ENCODE data around the gene KCNAB3. TPM values are rescaled to one million over a fixed set of nuclear protein-coding genes. Genes with fewer than 3 reads are reported as not detected.

KCNAB3 gene
- total RNA-seq, 1 donor from 2014 or later: 1.6 TPM

DNA sequence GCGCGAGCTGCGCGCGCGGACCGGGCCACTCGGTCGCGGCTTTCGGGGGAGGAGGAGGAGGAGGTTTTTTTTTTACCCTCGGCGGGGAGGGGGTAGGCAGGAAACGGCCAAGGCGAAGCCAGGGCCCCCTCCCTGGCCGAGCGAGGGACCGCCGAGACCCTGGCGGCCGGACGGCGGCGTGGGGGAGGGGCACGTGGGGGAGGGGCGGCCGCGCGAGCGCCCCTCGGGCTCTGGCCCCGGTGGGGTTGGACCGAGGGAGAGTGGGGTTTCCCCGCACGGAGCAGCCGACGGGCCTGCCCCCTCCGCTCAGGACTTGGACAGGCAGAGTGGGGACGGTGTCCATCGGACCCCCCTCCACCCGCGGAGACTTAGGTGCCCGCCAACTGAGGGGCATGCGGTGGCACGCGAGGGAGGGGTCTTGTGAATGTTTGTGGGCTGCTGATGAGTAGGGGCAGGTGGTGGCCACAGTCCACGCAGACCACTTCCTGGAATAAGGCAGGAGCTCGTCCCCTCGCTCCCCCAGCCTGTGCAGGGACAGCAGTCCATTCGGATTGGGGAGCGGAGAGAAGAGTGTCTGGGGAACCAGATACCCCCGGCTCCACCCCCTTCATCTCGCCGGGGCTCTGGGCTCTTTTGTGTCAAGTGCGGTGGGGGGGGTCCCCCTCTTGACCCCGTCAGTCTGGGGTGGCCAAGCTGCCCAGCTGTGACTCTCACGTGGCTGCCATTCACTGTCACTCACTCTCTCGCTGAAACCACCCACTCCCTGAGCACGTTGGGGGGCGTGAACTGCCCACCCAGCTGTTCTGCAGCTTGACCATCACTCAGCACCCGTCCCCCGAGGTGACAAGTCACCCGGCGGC, 44.1 kb downstream of the KCNAB3 start:
- no peak overlapping the region for H3K27ac Mint-ChIP-seq (ENCODE audit: unreplicated experiment)

GRCh38 chr17:7884581-7885366, 44.9 kb downstream of the KCNAB3 start:
- Mint-ChIP-seq H3K4me1 (ENCODE audit: unreplicated experiment) (peaks cover 9% of the 10 kb centered on the region), H3K9me3 (ENCODE audit: unreplicated experiment) (no peaks in the 10 kb centered on the region), H3K36me3 (ENCODE audit: low read depth, unreplicated experiment) (peaks cover under 1% of the 10 kb centered on the region), H3K4me3 (ENCODE audit: unreplicated experiment) (peak overlapping the region; percentile 87), H3K27ac (ENCODE audit: unreplicated experiment) (no peak overlapping the region), H3K27me3 (ENCODE audit: unreplicated experiment) (peaks cover 6% of the 10 kb centered on the region)
- no peak for TF ChIP-seq CTCF (IDR thresholded peaks at IDR 0.05; ENCODE audit: unreplicated experiment)
- DNase-seq (ENCODE audit: low spot score): peak; percentile 20

More for the DNA sequence above, 44.1 kb downstream of the KCNAB3 start:
- Mint-ChIP-seq H3K4me3 (ENCODE audit: unreplicated experiment) (no peak overlapping the region), H3K9me3 (ENCODE audit: unreplicated experiment) (no peaks in the 10 kb centered on the region), H3K27me3 (ENCODE audit: unreplicated experiment) (peaks cover 8% of the 10 kb centered on the region), H3K36me3 (ENCODE audit: low read depth, unreplicated experiment) (peaks cover 8% of the 10 kb centered on the region), H3K4me1 (ENCODE audit: unreplicated experiment) (peaks cover 14% of the 10 kb centered on the region)
- no peak for TF ChIP-seq CTCF (IDR thresholded peaks at IDR 0.05; ENCODE audit: unreplicated experiment)
- peak; percentile 51 for DNase-seq (ENCODE audit: low spot score)

DNA sequence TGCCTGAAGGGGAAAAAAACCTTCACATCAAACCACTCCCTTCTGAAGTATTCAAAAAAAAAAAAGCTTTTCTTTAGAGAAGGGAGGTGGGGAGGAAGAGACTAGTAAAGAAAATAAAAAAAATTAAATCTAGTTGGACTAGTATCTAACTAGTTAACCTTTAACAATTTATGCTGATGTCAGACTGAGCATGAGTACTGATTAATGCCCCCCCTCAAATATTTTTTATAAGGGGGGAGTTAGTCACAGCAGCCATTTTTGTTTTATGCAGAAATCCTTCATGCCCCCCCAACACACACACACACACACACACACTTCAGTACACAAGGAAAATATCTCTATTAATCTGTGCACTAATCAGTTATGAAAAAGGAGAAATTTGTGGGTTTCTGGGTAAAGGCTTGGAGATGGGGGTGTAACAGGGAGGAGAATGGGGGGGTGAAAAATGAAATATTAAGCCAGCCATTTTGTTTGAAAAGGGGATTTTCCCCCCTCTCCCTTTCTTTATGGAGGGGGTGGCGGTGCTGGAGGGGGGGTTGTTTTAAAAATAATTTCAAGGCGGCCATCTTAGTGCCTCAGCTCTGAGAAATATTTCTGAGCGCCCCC, 45.8 kb downstream of the KCNAB3 start:
- H3K4me3 Mint-ChIP-seq (ENCODE audit: unreplicated experiment): peak overlapping the region; percentile 94
- no peak for DNase-seq (ENCODE audit: low spot score)
- H3K9me3 Mint-ChIP-seq (ENCODE audit: unreplicated experiment): no peaks in the 10 kb centered on the region
- no peaks in the 10 kb centered on the region for H3K36me3 Mint-ChIP-seq (ENCODE audit: low read depth, unreplicated experiment)
- TF ChIP-seq CTCF (IDR thresholded peaks at IDR 0.05; ENCODE audit: unreplicated experiment): no peak
- peaks cover 8% of the 10 kb centered on the region for H3K4me1 Mint-ChIP-seq (ENCODE audit: unreplicated experiment)
- H3K27me3 Mint-ChIP-seq (ENCODE audit: unreplicated experiment): peaks cover 6% of the 10 kb centered on the region
- peak overlapping the region; percentile 82 for H3K27ac Mint-ChIP-seq (ENCODE audit: unreplicated experiment)

DNA sequence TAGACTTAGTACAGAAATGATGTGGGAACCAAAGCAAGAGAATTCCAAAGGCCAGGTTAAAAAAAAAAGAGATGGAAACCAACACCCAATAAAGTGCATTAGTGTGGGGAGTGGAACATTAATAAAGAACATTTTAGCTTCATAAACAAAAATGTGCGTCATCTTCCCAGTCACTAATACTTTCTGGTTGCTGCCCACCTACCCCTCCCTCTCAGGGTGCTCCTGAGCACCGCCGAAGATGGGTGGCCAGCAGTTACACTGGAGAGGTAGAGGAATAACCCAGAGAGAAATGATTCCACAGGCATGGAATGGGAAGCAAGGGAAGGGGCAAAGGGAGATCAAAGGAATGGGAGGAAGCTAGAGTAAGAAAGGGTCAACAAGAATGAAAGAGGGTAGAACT, 47.0 kb downstream of the KCNAB3 start:
- no peak for TF ChIP-seq CTCF (IDR thresholded peaks at IDR 0.05; ENCODE audit: unreplicated experiment)
- Mint-ChIP-seq H3K27ac (ENCODE audit: unreplicated experiment) (no peak overlapping the region), H3K4me1 (ENCODE audit: unreplicated experiment) (peaks cover 8% of the 10 kb centered on the region), H3K36me3 (ENCODE audit: low read depth, unreplicated experiment) (no peaks in the 10 kb centered on the region), H3K4me3 (ENCODE audit: unreplicated experiment) (no peak overlapping the region), H3K9me3 (ENCODE audit: unreplicated experiment) (no peaks in the 10 kb centered on the region), H3K27me3 (ENCODE audit: unreplicated experiment) (peaks cover 6% of the 10 kb centered on the region)
- DNase-seq (ENCODE audit: low spot score): no peak
